Adrenal gland (tissue), 12 donors: ENCODE measurements around the gene GPR75. TPM values are rescaled to one million over a fixed set of nuclear protein-coding genes. Genes with fewer than 3 reads are reported as not detected.

Experiments used
- DNase-seq, 7 donors: peaks; one replicate each; pipeline ENCODE4 v3.0.0-alpha.2; 2019 to 2020
- H3K27ac ChIP-seq, 5 donors: fragments of 200-600 bp; sonication (generic) in 4 of 5; 1 replicate in 3 of 5; 2 replicates in 2 of 5; pipeline versions ENCODE4 v1.5.1 to v1.8.0; 2016 to 2020; ENCODE audit warnings: mild to moderate bottlenecking in 1 of 5
- H3K27me3 ChIP-seq: fragments of 200-600 bp; 2 replicates; pipeline ENCODE4 v1.8.0; 2021
- H3K36me3 ChIP-seq, 2 donors: fragments of 200-600 bp; replicated peaks in 1 of 2; 1 replicate in 1 of 2; 2 replicates in 1 of 2; pipeline versions ENCODE4 v1.5.1 to v1.8.0; 2018 to 2022
- H3K4me1 ChIP-seq, 2 donors: fragments of 200-600 bp; replicated peaks in 1 of 2; 1 replicate in 1 of 2; 2 replicates in 1 of 2; pipeline versions ENCODE4 v1.5.1 to v1.8.0; 2018 to 2021
- H3K4me3 ChIP-seq, 4 donors: fragments of 200-600 bp; sonication (generic) in 3 of 4; one replicate each; pipeline ENCODE4 v1.5.1; 2016 to 2018
- H3K9me3 ChIP-seq, 3 donors: fragments of 200-600 bp; sonication (generic) in 1 of 3; replicated peaks in 1 of 3; 1 replicate in 2 of 3; 2 replicates in 1 of 3; pipeline versions ENCODE4 v1.5.1 to v1.8.0; 2016 to 2021
- CTCF ChIP-seq, 6 experiments: fragments of 450-650 bp in 4 of 6; fragments of 200-600 bp in 2 of 6; sonication (generic) in 1 of 6; IDR thresholded peaks; 1 replicate in 5 of 6; 2 replicates in 1 of 6; pipeline versions ENCODE4 v1.5.1 to v1.8.0; 2016 to 2021; ENCODE audit warnings: antibody characterized with exemption in 6 of 6, mild to moderate bottlenecking in 2 of 6, moderate library complexity in 1 of 6
- POLR2A ChIP-seq, 2 donors: fragments of 450-650 bp; IDR thresholded peaks; one replicate each; pipeline ENCODE4 v1.6.1; 2017; ENCODE audit warnings: antibody characterized with exemption in 2 of 2, mild to moderate bottlenecking in 2 of 2, moderate library complexity in 1 of 2
- WGBS, 4 donors: extraction: QIAGEN DNeasy Blood & Tissue Kit in 2 of 4; methylation state at CpG; one replicate each; pipeline versions ENCODE4 v1.1.5 to v1.1.7; 2013 to 2017; 5-methylcytosine and 5-hydroxymethylcytosine counted together
- intact Hi-C, 2 donors: fragments of 100-400 bp; cut with DNase I; formaldehyde crosslinking; loops; one replicate each; pipeline versions ENCODE4 v1.14.1 to v1.15.0; 2022 to 2023
- polyA plus RNA-seq, 3 donors: library from polyadenylated mRNA; stranded (reverse); fragments of 200-250 nt in 2 of 3; fragments of 350-450 nt in 1 of 3; fragmentation: Illumina TruSeq in 1 of 3; extraction: RNeasy Lipid Tissue Mini Kit (QIAGEN cat#74804) in 1 of 3; gene quantifications; one replicate each; pipeline ENCODE4 v1.2.3, GENCODE V29; 2013 to 2014
- total RNA-seq, 9 donors: library from RNA; depleted of rRNA in 4 of 9; stranded (reverse); fragments of >200 nt in 4 of 9; fragments of 120-200 nt in 1 of 9; fragmentation: NEBNext Ultra II Directional in 1 of 9; extraction: Animal tissue kit (Norgen Biotek cat#: 25700) in 1 of 9; gene quantifications; one replicate each; pipeline versions ENCODE4 v1.1.0 to v1.2.4, GENCODE V29; 2013 to 2023
- donor health status: healthy with polysubstance abuse.
- donor health status: Bipolar disorder and iron deficiency.
- donor health status: DM: yes; HTN: yes; CAD: no.
- donor health status: DM: no; HTN: no; CAD: no.
- donor health status: DM: no; HTN: no; CAD: no.
- donor health status: DM: yes; HTN: yes; CAD: no.

Gene GPR75
- total and polyA plus RNA-seq, 12 donors, result 0.47 to 9.0 (median 4.0) TPM

- no peak for DNase-seq
- H3K27ac ChIP-seq, result no peak overlapping the region
- no peaks in the 10 kb centered on the region for H3K27me3 ChIP-seq
- WGBS, 4 donors, result 88 to 92% (median 90%) methylated on average over 5 of the region's 5 CpGs
- H3K4me1 ChIP-seq, result no peaks in the 10 kb centered on the region
- TF ChIP-seq CTCF (IDR thresholded peaks at IDR 0.05) (no peak), POLR2A (IDR thresholded peaks at IDR 0.05) (no peak)
- H3K36me3 ChIP-seq, result peaks cover 0 to 34% of the 10 kb centered on the region in 2 donors
- H3K4me3 ChIP-seq, result no peak overlapping the region
- H3K9me3 ChIP-seq, result no peaks in the 10 kb centered on the region
- intact Hi-C loops, result no loop called here
Measured at GRCh38 chr2:53867169-53867568, 7.4 kb upstream of the GPR75 start.

GRCh38 chr2:53865962-53866361, 6.2 kb upstream of the GPR75 start:
- Histone ChIP-seq H3K4me1 (no peaks in the 10 kb centered on the region), H3K9me3 (no peaks in the 10 kb centered on the region), H3K27ac (no peak overlapping the region), H3K4me3 (no peak overlapping the region), H3K36me3 (peaks cover 0 to 34% of the 10 kb centered on the region in 2 donors), H3K27me3 (no peaks in the 10 kb centered on the region)
- intact Hi-C loops, result no loop called here
- WGBS, 4 donors, result 90 to 94% (median 93%) methylated on average over 5 of the region's 5 CpGs
- TF ChIP-seq POLR2A (IDR thresholded peaks at IDR 0.05) (no peak), CTCF (IDR thresholded peaks at IDR 0.05) (no peak)
- no peak for DNase-seq

- no peak for TF ChIP-seq CTCF (IDR thresholded peaks at IDR 0.05)
- TF ChIP-seq POLR2A (IDR thresholded peaks at IDR 0.05), result no peak
- Histone ChIP-seq H3K4me3 (no peak overlapping the region), H3K9me3 (no peaks in the 10 kb centered on the region), H3K27me3 (no peaks in the 10 kb centered on the region), H3K36me3 (peaks cover 0 to 34% of the 10 kb centered on the region in 2 donors), H3K4me1 (peaks cover 0 to 2% of the 10 kb centered on the region in 2 donors), H3K27ac (no peak overlapping the region)
- 90 to 98% (median 94%) methylated on average over 2 of the region's 2 CpGs for WGBS, 4 donors
- DNase-seq, result no peak
- intact Hi-C loops, result no loop called here
Measured at GRCh38 chr2:53865264-53865663, 5.5 kb upstream of the GPR75 start.

- peaks cover 0 to 6% of the 10 kb centered on the region in 2 donors for H3K4me1 ChIP-seq
- intact Hi-C loops, result no loop called here
- no peak overlapping the region for H3K4me3 ChIP-seq
- TF ChIP-seq POLR2A (IDR thresholded peaks at IDR 0.05), result no peak
- TF ChIP-seq CTCF (IDR thresholded peaks at IDR 0.05), result no peak
- no peaks in the 10 kb centered on the region for H3K27me3 ChIP-seq
- H3K9me3 ChIP-seq, result no peaks in the 10 kb centered on the region
- WGBS, 4 donors, result 92 to 95% (median 94%) methylated on average over 4 to 6 of the region's 6 CpGs
- peaks cover 0 to 28% of the 10 kb centered on the region in 2 donors for H3K36me3 ChIP-seq
- H3K27ac ChIP-seq, result no peak overlapping the region
- DNase-seq, result no peak
Measured at GRCh38 chr2:53863538-53864227, 3.9 kb upstream of the GPR75 start.
